HG02798 (cell line): Measurements from ENCODE around the gene WDR91.
A peak's percentile ranks its signal among the peaks of the same experiment; 100 is the strongest.
"Not testable (repeated sequence)": the region's sequence is repeated elsewhere in the genome, so short reads cannot be mapped to it uniquely, and the experiment has no call there.

Source experiments
- ATAC-seq: cut with Tn5 transposase; IDR thresholded peaks from one replicate; pipeline ENCODE4 v1.9.1; 2021; ENCODE audit warnings: mild to moderate bottlenecking; ENCODE audit not compliant: unreplicated experiment, poor library complexity

WDR91 gene

GRCh38 chr7:135181929-135182678, 29.2 kb downstream of the WDR91 start:
- ATAC-seq = no peak

- no peak for ATAC-seq
Observed at GRCh38 chr7:135181261-135181928, 29.9 kb downstream of the WDR91 start.

DNA sequence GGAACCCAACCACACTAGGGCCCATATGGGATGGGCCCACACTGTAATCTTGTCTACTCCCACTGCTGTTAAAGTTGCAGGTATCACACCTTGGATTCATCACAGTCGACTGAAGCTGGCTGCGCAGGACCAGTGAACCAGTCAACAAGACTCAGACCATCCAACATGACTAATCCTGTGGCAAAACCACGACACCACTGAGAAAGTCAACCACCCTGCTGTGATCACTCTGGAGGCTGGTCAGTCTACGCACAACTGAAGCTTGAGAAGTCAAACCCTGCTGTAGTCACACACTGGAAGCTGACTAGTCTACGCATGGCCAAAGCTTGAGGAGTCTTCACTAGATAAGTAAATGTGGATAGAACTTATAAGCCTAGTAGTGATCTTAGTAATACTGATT, 31.2 kb downstream of the WDR91 start:
- ATAC-seq = no peak

DNA sequence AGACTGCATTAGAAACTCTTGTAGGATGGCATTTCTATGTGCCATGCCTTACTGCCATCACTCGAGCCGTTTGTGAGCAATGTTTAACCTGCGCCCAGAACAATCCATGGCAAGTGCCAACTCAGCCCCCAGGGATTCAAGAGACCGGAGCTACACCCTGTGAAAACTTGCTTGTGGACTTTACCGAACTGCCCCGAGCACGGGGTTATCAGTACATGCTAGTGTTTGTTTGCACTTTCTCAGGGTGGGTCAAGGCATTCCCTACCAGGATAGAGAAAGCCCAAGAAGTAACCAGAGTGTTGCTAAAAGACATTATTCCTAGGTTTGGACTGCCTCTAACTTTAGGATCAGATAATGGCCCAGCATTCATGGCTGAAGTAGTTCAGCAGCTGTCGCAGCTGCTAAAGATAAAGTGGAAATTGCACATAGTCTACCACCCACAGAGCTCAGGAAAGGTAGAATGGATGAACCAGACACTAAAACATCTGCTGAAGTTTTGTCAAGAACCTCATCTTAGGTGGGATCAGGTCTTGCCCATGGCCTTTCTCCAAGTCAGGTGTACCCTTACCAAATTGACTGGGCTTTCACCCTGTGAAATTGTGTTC, 31.9 kb downstream of the WDR91 start:
- no peak for ATAC-seq

DNA sequence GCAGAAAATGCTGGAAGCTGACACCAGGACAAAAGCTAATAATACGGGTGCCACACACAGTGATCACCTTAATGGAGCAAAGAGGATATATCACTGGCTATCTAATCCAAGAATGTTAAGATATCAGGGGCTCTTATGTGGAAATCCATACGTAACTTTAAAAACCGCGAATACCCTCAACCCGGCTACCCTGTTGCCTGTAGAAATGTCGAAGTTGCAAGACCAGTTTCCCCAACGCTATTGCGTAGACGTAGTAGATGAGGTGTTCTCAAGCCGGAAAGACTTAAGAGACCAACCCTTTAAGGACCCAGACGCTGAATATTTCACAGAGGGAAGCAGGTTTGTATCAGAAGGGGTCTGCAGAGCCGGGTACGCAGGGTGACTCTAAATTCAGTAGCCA, 33.0 kb downstream of the WDR91 start:
- ATAC-seq = no peak

GRCh38 chr7:135177028-135177696, 34.2 kb downstream of the WDR91 start:
- no peak for ATAC-seq

DNA sequence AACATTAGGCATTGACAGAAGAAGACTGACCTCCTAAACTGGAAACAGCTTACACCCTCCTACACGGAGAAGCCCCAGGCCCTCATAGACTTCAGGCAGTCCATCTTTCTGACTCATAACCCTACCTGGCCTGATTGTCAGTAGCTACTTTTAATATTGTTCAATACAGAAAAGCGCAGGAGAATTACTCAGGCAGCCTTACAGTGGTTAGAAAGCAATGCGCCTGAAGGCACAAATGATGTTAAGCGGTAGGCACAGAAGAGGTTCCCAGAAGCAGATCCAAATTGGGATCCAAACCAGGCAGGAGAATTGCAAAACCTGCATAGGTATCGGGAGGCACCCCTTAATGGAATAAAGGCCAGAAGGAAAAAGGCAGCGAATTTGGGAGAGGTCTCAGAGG, 35.4 kb downstream of the WDR91 start:
- no peak for ATAC-seq

DNA sequence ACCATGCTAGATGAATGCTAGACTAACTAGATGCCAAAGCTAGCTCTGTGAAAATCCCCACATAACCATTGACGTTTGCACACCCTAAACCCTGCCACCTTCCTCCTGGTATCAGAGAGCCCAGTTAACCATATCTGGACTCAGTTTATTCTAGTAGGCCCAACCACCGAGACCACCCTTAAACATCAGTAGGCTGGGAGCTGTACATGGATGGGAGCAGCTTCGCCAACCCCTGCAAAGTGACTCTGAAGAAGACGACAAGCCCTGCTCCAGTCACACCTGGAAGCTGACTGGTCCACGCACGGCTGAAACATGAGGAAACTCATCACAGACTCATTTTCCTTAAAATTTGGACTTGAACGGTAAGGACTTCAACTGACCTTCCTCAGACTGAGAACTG, 36.4 kb downstream of the WDR91 start:
- ATAC-seq = no peak

DNA sequence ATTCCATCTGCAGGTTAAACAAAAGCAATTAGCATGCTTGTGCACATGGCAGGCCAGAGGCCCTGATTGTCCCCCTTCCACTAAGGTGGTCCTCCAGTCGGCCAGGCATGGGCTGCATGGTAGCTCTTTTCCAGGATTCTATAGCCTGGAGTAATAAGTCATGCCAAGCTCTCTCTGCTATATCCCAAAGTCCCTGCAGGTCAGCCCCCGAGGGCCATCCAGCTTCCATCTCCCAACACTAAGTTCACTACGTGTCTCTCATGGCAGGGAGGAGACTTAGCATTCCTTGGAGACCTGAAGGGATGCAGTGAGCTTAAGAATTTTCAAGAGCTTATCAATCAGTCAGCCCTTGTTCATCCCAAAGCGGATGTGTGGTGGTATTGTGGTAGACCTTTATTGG, 37.4 kb downstream of the WDR91 start:
- ATAC-seq = not testable (repeated sequence)

DNA sequence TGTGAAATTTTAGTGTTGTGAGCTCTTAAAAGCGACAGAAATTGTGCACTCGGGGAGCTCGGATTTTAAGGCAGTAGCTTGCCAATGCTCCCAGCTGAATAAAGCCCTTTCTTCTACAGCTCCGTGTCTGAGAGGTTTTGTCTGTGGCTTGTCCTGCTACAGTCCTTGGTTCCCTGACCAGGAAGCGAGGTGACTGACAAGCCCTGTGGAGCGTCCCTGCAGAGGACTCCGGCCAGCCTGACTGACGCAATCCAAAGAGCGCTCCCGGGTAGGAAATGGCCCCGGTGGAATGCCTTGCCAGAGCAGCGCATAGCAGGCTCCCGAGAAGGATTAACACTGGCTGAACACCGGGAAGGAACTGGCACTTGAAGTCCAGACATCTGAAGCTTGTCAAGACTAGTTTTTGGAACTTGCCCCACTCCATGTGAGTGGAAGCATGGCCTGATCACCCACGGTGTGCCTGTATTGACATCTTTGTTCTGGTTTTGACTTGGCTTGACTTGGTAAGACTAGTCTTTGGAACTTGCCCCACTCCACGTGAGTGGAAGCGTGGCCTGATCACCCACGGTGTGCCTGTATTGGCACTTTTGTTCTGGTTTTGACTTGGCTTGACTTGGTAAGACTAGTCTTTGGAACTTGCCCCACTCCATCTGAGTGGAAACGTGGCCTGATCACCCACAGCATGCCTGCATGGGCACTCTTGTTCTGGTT, 39.6 kb downstream of the WDR91 start:
- not testable (repeated sequence) for ATAC-seq

DNA sequence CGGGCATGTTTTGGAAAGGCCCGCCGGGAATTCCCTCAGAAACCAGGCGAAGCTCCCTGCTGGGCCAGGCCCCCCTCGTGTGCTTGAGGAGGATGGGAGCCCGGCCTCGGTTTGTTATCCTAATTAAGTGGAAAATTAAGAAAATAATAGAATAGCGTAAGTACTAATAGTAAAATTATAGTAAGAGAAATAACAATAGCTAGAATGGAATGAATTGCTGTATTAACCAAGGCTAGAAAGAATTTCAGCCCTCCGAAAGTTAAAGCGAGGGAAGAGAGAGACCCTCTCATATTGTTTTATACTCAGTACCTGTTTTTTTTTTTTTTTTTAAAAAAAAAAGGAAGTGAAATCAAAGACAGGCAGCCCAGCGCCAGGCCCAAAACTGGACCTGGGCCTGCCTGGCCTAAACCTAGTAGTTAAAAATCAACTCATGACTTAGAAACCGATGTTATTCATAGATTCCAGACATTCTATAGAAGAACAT, 40.3 kb downstream of the WDR91 start:
- peak; percentile 16 for ATAC-seq

DNA sequence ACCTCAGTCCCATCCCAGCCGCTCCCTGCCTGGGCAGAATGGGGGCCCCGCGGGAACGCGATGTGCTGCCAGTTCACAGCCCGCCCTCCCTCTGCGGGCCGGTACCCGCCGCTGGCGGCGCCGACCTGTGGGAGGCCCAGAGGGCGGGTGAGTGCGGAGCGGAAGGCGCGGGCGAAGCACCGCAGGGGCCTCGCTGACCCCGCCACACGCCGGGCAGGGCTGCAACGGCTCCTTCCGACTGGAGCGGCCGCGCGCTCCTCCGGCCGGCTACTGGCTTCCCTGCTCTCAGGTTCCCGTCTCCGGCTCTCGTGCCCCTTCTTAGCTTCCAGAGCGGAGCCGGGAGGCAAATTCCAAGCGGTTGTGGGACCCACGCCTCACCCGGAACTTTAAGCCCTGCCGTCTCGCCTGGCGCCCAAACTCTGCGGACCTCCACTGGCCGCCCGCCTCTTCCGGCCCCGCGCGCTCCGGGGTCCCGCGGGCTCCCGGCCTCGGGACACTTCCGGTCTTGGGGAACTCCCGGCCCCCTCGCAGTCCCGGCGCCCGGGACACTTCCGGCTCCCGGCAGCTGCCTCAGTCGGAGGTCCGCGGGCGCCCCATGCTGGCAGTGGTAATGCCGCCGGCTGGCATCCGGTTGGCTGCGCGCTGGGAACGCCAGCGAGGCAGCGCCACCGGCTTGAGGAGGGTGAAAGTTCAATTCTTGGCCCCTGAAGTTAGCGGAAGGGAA, 40.9 kb downstream of the WDR91 start, which contains the start of gene CYREN:
Gene CYREN (minus strand): TSS at position 434 of the 724 bp plus-strand sequence. CDS start 1,785 bp downstream, outside the sequence.
- peak; percentile 83 for ATAC-seq

- no peak for ATAC-seq
Observed at GRCh38 chr7:135169964-135170273, 41.4 kb downstream of the WDR91 start.

DNA sequence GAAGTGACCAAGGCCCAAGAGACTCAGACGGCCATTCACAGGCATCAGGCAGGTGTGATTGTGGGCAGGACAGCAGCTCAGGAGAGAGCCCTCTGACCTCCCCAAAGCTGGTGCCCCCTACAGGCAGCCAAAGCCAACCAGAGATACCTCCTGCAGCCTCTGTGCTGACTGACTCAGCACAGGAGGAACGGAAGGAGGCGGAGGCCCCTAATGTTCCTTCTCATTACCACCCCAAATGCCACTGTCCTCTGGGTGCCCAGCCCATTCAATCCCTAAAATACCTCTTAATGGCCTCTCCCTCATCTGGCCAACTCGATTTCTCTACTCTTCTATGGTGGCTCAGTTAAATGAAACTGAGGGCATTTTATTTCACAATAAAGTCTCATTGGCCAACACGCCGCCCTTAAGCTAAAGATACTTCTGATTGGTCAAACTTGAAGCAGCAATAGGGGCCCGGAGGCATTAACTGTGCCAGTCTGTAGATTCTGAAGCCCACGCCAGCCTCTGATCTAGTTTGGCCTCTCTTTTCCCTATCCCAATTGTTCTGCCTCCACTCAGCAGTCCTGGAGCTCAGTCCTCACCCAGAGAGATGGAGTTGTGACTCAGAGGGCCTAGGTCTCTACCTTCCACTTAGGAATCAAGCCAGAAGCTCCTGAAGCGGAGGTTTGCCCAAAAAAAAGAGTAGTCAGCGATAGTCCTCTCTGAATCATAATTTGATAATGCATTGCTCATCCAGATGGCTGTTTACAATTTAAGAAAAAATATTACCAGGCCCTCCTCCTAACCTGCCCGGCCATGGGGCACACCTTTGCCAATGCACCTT, 42.0 kb downstream of the WDR91 start:
- ATAC-seq = peak; percentile 47

GRCh38 chr7:135168489-135169140, 42.7 kb downstream of the WDR91 start:
- no peak for ATAC-seq

- ATAC-seq = no peak
Observed at GRCh38 chr7:135168001-135168400, 43.3 kb downstream of the WDR91 start.

DNA sequence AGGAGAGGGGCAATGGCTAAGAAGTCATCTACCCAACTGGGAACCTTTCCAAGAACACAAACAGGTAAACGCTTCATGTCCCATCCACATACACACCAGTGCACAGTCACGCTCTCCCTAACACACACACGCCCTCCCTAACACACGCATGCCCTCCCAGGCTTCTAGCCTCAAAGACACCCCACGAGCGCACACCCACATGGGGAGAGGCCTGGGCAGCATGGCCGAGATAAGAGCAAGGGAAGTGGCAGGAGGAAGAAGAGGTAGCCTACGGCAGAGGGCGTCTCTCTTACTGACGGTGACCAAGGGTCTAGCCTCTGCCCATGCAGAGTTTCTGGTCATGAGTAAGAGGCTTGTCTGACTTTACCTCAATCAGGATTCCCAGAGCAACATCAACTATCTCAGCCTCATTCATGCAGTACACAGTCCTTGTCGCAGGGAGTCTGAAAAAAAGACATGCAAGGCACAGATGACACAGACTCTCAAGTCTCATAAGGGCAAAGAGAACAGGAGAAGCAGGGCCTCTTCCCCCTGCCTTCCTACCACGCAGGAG, 43.9 kb downstream of the WDR91 start:
- no peak for ATAC-seq
